Fibroblast of skin of right quadriceps (primary cell): Measurements from ENCODE around the gene SUN1.
A peak's percentile ranks its signal among the peaks of the same experiment; 100 is the strongest.

ENCODE experiments used
- DNase-seq: peaks from one replicate; pipeline ENCODE4 v3.0.0-alpha.2; 2013

SUN1 gene

GRCh38 chr7:893686-894085 is 61.4 kb downstream of the SUN1 start:
- DNase-seq, result no peak

DNA sequence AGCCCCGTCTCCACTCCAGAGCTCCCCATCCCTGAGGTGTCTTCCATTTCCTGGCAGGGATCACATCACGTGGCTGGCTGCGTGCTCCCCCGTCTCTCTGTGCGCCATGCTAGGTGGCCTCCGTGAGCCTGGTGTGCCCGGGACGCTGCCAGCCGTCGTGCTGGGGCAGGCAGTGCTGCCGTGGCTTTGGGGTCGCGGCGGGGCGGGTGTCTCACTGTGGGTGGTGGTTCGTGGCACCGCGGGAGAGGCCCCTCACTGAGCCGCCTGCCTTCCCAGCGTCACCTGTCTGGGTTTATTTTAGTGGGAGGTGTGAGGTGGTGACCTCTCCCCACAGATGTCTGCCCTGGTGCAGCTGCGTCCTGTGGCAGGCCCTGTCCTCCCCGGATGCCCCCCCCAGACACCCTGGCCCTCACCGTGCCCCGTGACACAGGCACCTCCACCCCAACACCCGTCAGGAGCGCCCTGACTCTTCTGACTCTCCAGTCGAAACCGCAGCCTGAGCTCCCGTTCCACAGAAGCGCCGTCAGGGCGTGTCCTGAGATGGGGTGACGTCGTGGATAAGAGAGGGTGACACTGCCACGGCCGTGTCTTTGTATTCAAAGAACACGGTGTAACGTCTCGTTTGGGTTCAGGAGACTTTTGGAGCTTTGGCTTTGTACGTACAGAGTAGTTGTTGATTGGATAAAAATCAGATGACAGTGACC is 62.0 kb downstream of the SUN1 start:
- DNase-seq, result no peak

- DNase-seq, result no peak
Measured at GRCh38 chr7:894927-895450, 62.7 kb downstream of the SUN1 start.

- no peak for DNase-seq
Measured at GRCh38 chr7:895451-896052, 63.3 kb downstream of the SUN1 start.

GRCh38 chr7:896346-897075 is 64.2 kb downstream of the SUN1 start:
- DNase-seq, result no peak

- no peak for DNase-seq
Measured at GRCh38 chr7:897086-897485, 64.8 kb downstream of the SUN1 start.

DNA sequence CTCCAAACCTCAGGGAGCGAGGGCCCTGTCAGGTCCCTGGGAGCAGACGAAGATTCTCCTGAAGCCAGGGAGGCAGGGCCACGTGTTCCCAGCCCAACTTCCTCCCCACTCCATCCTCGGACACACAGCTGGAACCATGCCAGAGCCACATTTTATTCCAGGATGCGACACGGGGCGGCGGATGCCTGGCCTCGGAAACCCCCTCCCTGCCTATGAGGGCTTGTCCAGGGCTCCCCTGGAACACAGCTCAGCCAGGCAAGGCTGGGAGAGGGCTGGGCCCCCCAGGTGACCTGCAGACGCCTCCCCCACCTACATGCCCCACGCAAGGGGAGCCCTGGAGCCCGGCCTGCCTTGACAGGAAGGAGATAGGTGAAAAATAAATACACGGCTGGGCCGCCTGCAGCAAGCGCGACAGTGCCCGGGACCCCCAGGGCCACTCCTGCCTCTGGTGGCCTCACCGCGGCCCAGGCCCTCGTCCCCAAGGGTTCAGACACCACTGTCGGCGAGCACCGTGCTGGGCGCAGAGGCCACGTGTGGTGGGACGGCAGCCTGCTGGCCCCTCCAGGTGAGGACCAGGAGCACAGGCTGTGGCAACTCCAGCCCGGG is 65.6 kb downstream of the SUN1 start:
- DNase-seq, result no peak

DNA sequence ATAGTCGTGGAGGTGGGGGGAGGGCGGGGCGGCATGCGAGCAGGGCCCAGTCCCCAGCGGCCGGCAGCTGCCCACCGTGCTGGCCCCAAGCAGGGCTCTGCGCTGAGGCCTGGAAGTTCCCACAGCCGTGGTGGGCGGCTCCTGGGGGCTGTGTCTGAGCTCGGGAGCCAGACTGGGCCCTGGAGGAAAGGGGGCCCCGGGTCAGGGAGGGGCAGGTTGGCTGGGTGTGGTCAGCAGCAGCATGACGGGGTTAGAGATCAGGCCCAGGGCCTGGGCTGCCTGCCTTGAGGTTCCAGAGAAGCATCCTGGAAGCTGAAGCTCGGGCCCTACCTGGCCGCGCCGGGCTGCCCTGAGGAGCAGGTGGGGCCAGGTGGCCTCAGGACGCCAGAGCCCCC is 66.2 kb downstream of the SUN1 start:
- DNase-seq, result no peak

DNA sequence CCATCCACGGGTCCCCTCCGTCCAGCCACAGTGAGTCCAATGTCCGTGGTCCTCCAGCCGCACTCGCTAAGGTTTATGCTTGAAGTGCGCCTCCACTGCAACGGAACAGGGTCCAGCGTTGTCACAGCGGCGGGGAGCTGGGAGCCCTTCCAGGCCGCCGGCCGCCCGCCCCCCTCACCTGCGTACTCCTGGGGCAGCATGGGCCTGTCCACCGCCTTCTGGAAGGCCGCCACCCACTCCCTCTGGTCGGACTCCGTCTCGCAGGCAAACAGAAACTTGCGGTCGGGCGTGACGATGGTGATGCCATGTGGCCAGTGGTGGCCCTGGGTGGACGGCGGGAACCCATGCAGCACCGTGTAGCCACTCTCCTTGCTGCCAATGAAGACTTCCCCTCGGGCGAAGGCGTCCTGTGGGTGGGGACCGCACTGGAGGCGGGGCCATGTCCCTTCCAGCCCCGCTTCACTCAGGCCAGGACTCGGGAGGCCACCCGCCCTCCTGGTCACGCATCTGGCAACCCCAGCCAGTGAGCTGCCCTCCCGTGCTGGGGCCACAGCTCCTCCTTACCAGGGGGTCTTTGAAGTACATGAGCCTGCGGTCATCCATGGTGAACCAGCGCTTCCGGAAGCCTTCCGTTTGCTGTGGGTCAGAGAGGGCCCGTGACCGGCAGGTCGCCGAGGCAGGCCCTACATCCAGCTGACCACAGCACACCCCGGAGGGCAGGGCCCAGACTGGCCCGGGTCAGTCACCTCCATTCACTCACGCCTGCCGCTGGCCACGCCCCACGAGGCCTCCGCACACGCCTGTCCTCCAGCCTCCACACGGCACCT is 66.8 kb downstream of the SUN1 start:
- no peak for DNase-seq

- DNase-seq, result no peak
Measured at GRCh38 chr7:899806-900205, 67.5 kb downstream of the SUN1 start.

DNA sequence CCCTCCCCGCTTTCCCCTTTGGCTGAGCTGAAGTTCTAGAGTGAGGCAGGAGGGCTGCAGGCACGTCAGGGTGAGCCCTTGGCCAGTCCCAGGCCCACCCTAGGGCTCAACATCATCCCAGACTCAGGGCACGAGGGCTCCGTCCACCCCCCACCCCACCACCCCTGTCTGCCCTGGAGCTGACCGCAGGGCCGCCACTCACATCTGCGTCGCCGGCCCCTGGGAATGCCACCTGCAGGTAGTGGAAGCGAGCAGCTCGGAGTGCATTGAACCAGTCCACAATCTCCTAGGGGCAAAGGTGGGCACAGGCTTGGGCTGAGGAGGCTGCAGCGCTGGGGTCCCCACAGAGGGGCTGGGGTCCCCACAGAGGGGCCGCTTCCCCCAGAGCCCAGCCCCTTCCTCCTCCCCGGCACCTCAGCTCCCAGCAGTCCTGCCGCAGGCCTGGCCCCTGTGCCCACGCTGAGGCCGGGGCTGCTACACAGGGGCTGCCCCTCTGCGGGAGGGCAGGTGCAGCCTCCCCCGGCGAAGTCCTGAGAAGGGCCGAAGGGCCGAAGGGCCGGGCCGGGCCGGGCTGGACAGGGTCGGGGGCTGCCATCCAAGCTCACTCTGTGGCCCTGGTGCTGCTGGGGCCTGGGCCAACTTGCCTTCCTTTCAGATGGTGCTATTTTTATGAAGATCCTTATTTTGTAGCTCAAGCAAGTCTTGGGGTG is 68.2 kb downstream of the SUN1 start:
- DNase-seq, result no peak

GRCh38 chr7:901041-901387 is 68.7 kb downstream of the SUN1 start:
- no peak for DNase-seq

DNA sequence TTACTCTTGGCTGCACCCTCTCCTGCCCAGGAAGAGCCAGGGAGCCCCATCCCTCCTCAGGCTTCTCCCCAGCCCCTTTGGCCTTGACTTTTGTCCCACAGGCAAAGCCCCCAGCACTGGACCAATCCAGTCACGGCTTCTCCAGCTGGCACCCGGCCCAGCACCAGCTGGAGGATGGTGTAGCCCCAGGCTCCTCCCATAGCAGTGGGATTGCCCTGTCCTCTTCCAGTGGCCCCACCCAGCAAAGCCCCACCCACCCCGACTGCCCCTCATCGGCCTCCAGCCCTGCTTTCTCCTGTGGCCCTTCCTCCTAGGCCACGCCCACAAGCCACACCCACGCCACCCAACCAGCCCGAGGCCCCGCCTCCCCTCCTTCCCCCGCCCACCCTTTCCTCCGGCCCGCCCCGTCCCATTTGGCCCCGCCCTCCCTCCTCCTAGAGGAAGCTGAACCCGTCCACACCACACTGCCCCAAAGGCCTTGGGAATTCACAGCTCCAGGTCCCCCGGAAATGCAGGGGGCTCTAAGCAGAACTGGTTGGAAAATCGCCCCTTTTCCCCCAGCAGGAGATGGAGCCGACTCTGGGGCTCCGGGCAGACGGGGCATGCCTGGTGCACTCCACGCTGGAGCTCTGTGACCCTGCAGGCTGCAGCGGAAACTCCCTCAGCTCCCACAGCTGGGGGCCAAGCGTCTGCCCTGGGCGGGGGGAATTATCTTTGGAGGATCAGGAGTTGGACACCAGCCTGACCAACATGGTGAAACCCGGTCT is 69.3 kb downstream of the SUN1 start:
- peak; percentile 85 for DNase-seq

DNA sequence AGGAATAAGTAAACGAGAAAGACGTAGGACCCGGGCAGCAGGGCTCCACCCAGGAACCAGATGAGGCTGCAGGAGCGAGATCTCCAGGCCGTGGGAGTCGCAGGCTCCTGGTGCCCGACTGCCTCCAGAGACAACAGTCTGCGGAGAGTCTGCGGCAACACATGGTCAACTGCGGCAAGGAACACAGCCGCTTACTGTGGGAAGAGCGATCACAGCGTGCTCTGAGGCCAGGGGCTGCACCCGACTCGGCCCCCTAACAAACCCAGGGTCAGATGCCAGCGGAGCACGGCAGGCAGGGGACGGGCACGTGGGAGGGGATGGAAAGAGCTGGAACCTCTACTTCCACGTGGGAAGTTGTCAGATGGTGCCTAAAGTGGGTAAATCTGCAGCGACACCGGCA is 70.7 kb downstream of the SUN1 start:
- no peak for DNase-seq

DNA sequence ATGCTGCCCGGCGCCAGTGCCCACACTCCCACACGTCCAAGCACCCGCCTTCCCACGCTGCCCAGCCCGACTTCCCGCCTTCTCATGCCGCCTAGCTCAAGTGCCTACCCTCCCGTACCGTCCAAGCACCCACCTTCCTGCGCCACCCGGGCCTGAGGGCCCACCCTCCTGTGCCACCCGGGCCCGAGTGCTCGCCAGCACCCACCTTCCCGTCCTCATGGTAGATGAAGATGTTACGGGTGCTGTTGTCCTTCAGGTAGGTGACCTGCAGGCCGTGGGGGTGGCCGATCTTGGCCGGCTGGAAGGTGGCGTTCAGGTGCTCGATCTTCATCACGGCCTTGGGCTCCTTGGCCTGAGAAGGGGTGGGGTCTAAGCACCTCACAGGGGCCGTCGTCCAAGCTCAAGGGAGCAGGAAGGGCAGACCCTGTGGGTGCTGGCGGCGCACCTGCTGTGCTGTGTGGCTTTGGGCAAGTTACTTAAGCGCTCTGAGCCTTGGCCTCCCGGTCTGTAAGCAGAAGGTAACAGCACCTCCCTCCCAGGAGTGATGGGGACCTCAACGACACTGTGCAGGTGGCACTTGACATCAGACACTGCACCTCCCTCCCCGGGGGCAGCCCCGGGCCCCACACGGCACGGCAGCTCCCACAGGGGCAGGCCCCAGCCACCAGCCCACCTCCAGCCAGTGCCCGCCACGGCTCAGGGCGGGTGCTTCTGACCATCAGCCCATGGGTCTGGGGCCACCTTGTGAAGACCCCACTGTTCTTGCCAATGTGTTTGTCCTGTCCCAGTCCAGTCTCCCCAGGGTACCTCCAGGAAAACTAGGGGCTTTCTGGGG is 71.9 kb downstream of the SUN1 start:
- no peak for DNase-seq

DNA sequence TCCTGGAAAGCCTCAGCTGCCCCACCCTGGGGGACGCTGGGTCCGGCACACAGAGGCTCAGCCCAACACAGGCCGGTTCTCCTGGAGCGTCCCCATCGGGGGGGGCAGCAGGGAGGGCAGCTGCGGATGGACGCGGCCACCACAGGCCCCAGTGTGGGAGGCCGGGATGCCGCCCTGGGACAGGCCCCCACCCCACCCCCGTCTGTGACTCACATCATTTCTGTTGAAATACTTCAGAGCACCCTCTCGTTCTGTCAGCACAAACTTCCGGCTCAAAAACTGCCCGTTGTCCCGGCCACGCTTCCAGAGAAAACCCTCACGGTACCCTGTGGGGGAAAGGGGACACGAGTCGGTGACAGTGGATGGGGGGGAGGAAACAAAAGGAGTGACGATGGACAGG is 72.6 kb downstream of the SUN1 start:
- DNase-seq, result no peak

DNA sequence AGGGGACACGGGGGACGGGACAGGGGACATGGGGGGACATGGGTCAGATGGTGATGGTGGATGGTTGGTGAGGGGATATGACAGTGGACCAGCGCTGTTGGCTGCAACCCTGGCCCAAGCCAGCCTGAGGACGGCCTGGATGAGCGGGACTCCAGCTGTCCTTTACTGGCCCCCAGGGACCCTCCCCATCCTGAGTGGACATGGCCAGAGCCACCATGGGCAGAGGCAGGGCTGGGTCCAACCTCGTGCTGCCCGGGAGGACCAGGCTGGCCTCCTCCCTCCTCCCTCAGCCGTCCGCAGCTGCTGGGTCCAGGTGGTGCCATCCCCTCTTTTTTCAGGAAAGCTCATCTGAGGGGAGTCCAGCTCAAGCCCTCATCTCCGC is 74.5 kb downstream of the SUN1 start:
- no peak for DNase-seq

DNA sequence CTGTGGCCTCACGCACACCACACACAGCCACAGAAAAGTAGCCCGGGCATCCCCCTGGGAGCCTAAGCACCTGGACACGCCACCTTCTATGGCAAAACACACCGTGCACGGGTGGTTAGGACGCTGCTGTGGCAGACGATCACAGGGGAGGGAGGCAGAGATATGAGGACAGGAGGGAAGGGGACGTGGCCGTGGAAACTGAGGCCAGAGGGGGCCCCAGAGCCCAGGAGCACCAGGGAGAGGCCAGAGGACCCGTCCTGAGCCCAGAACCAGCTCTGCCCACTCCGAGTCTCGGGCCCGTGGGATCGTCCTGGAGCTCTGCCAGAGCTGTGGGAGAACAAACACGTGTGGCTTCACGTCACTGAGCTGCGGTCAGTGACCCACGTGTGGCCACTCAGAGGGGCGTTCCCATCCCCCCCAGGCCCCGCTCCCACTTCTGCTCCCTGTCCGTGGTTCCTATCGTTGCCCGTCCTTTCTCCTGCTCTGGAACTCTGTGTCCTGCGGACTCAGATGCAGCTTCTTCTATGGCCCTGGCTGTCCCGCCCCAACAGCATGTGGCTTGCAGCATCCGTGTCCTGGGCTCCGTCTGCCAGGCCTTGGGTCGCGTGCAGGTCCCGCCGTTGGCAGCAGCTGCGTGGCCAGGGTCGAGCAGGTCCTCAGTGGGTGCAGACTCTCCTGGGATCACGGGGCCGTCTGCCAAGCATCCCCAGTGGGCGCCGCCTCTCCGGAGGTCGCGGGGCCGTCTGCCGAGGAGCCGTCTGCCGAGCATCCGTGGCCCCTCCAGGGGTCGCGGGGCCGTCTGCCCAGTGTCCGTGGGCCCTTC is 75.1 kb downstream of the SUN1 start:
- DNase-seq, result no peak

GRCh38 chr7:908159-908581 is 75.9 kb downstream of the SUN1 start:
- DNase-seq, result no peak
